C4-2B (cell line): ENCODE results near the gene PCDHAC2.
A peak's percentile ranks its signal among the peaks of the same experiment; 100 is the strongest.

Experiments
- H3K27ac ChIP-seq: fragments of 450-650 bp; 2 replicates; pipeline ENCODE4 v1.5.1; 2017
- ZFX ChIP-seq: fragments of 450-650 bp; IDR thresholded peaks from 2 replicates; pipeline ENCODE4 v1.6.1; 2017
- TF ChIP-seq, protein P1 (sequence below): fragments of 450-650 bp; conservative IDR thresholded peaks from 2 replicates; pipeline ENCODE4 v1.5.1; 2017; ENCODE audit warnings: mild to moderate bottlenecking

PCDHAC2 gene, protein sequence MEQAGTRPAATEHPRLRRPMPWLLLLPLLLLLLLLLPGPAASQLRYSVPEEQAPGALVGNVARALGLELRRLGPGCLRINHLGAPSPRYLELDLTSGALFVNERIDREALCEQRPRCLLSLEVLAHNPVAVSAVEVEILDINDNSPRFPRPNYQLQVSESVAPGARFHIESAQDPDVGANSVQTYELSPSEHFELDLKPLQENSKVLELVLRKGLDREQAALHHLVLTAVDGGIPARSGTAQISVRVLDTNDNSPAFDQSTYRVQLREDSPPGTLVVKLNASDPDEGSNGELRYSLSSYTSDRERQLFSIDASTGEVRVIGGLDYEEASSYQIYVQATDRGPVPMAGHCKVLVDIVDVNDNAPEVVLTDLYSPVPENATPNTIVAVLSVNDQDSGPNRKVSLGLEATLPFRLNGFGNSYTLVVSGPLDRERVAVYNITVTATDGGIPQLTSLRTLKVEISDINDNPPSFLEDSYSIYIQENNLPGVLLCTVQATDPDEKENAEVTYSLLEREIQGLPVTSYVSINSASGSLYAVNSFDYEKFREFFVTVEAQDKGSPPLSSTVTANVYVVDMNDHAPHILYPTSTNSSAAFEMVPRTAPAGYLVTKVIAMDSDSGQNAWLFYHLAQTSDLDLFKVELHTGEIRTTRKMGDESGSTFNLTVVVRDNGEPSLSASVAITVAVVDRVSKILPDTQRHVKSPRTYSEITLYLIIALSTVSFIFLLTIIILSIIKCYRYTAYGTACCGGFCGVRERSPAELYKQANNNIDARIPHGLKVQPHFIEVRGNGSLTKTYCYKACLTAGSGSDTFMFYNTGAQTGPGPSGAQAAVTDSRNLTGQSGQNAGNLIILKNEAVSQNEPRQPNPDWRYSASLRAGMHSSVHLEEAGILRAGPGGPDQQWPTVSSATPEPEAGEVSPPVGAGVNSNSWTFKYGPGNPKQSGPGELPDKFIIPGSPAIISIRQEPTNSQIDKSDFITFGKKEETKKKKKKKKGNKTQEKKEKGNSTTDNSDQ

GRCh38 chr5:140966293-140967225 lies at the start of gene PCDHAC2:
Gene PCDHAC2, plus strand, starts transcription at chr5:140966476. Its CDS starts 291 bp downstream, at chr5:140966767.
- no peak for TF ChIP-seq ZFX
- TF ChIP-seq, protein P1, sequence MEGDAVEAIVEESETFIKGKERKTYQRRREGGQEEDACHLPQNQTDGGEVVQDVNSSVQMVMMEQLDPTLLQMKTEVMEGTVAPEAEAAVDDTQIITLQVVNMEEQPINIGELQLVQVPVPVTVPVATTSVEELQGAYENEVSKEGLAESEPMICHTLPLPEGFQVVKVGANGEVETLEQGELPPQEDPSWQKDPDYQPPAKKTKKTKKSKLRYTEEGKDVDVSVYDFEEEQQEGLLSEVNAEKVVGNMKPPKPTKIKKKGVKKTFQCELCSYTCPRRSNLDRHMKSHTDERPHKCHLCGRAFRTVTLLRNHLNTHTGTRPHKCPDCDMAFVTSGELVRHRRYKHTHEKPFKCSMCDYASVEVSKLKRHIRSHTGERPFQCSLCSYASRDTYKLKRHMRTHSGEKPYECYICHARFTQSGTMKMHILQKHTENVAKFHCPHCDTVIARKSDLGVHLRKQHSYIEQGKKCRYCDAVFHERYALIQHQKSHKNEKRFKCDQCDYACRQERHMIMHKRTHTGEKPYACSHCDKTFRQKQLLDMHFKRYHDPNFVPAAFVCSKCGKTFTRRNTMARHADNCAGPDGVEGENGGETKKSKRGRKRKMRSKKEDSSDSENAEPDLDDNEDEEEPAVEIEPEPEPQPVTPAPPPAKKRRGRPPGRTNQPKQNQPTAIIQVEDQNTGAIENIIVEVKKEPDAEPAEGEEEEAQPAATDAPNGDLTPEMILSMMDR, result no peak

DNA sequence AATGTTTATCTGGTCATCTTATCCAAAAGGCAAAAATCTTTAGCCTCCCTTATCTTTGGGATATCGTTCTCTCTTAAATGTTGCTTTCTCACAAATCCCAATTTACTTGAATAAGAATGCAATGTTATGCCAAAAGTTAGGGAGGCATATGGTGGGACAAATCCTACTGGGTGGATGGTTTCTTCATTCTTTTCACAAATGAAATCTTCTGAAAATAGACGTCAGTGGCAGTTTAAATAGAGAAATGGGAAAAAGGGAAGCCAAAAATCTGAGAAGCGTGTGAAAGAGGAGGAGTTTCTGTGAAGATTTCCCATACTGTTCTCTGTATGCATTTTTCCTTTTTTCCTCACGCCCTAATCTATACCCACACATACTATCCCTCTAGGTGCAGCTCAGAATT lies 42.7 kb upstream of the PCDHAC2 start:
- no peak overlapping the region for H3K27ac ChIP-seq
- TF ChIP-seq, protein P1, result no peak
- no peak for TF ChIP-seq ZFX

More at GRCh38 chr5:140966293-140967225, at the start of gene PCDHAC2:
- no peak within 1 kb of the TSS for H3K27ac ChIP-seq

- TF ChIP-seq, protein P1, result no peak
- no peak for TF ChIP-seq ZFX
- no peak within 1 kb of the TSS for H3K27ac ChIP-seq
These were observed 40.4 kb upstream of the PCDHAC2 start, which contains the start of gene PCDHAC1 for GRCh38 chr5:140925806-140926442. Gene PCDHAC1, plus strand, starts transcription at chr5:140926299. Its CDS starts 594 bp downstream, at chr5:140926893.

GRCh38 chr5:140926443-140927227 lies 39.6 kb upstream of the PCDHAC2 start:
- no peak for TF ChIP-seq ZFX
- TF ChIP-seq, protein P1, result peak; percentile 82
- H3K27ac ChIP-seq, result no peak overlapping the region

GRCh38 chr5:140927228-140927573 lies 39.1 kb upstream of the PCDHAC2 start:
- no peak for TF ChIP-seq ZFX
- TF ChIP-seq, protein P1, result no peak
- no peak overlapping the region for H3K27ac ChIP-seq
